ENCODE results near the gene CSN2.
"Not testable (repeated sequence)": the region's sequence is repeated elsewhere in the genome, so short reads cannot be mapped to it uniquely, and the experiment has no call there.

CSN2 gene

GRCh38 chr4:69965628-69966027, at the start of gene CSN2:
Gene CSN2 (minus strand): TSS chr4:69965728. CDS start chr4:69960995, 4,733 bp downstream.
- DNase-seq (ENCODE audit: low read depth) = no peak

- no peak for DNase-seq (ENCODE audit: low read depth)
These were observed 43.2 kb upstream of the CSN2 start for GRCh38 chr4:70008771-70009170.

GRCh38 chr4:70002507-70002906, 37.0 kb upstream of the CSN2 start:
- DNase-seq (ENCODE audit: low read depth) = no peak

GRCh38 chr4:70000711-70001110, 35.2 kb upstream of the CSN2 start:
- no peak for DNase-seq (ENCODE audit: low read depth)

GRCh38 chr4:69999420-69999819, 33.9 kb upstream of the CSN2 start:
- no peak for DNase-seq (ENCODE audit: low read depth)

- DNase-seq (ENCODE audit: low read depth) = no peak
These were observed 30.0 kb upstream of the CSN2 start, which contains the start of gene STATH for GRCh38 chr4:69995526-69996016. Gene STATH (plus strand): TSS chr4:69995966. CDS start chr4:69998438, 2,472 bp downstream.

- DNase-seq (ENCODE audit: low read depth) = no peak
These were observed 29.3 kb upstream of the CSN2 start for GRCh38 chr4:69994782-69995181.

GRCh38 chr4:69991016-69991415, 25.5 kb upstream of the CSN2 start:
- DNase-seq (ENCODE audit: low read depth) = no peak

GRCh38 chr4:69986663-69987062, 21.1 kb upstream of the CSN2 start:
- DNase-seq (ENCODE audit: low read depth) = no peak

GRCh38 chr4:69984030-69984443, 18.5 kb upstream of the CSN2 start:
- no peak for DNase-seq (ENCODE audit: low read depth)

GRCh38 chr4:69977582-69977981, 12.1 kb upstream of the CSN2 start:
- DNase-seq (ENCODE audit: low read depth) = no peak

- DNase-seq (ENCODE audit: low read depth) = no peak
These were observed 9.1 kb upstream of the CSN2 start for GRCh38 chr4:69974631-69975030.

GRCh38 chr4:69970071-69970470, 4.5 kb upstream of the CSN2 start:
- DNase-seq (ENCODE audit: low read depth) = no peak

GRCh38 chr4:69957209-69957608, 8.3 kb downstream of the CSN2 start:
- DNase-seq (ENCODE audit: low read depth) = no peak

- no peak for DNase-seq (ENCODE audit: low read depth)
These were observed 13.9 kb downstream of the CSN2 start for GRCh38 chr4:69951602-69952001.

GRCh38 chr4:69936566-69936965, 29.0 kb downstream of the CSN2 start:
- no peak for DNase-seq (ENCODE audit: low read depth)

GRCh38 chr4:69934150-69934549, 31.4 kb downstream of the CSN2 start:
- DNase-seq (ENCODE audit: low read depth) = no peak

GRCh38 chr4:69930768-69931167, 34.8 kb downstream of the CSN2 start, which contains the start of gene CSN1S1:
Gene CSN1S1 (plus strand): TSS chr4:69931068. CDS start chr4:69932556, 1,488 bp downstream.
- no peak for DNase-seq (ENCODE audit: low read depth)

GRCh38 chr4:69923782-69924410, 41.6 kb downstream of the CSN2 start:
- DNase-seq (ENCODE audit: low read depth) = not testable (repeated sequence)

GRCh38 chr4:69920874-69921273, 44.7 kb downstream of the CSN2 start:
- no peak for DNase-seq (ENCODE audit: low read depth)

- no peak for DNase-seq (ENCODE audit: low read depth)
These were observed 55.3 kb downstream of the CSN2 start for GRCh38 chr4:69910016-69910782.

- no peak for DNase-seq (ENCODE audit: low read depth)
These were observed 56.3 kb downstream of the CSN2 start for GRCh38 chr4:69909195-69909594.

- DNase-seq (ENCODE audit: low read depth) = no peak
These were observed 58.4 kb downstream of the CSN2 start for GRCh38 chr4:69907151-69907550.

All from stimulated activated CD8-positive, alpha-beta memory T cell treated with anti-CD3 and anti-CD28 coated beads, Interleukin-12 subunit alpha, Interleukin-12 subunit beta, amount 100 ng/mL, for 4 hours (primary cell).